Breast epithelium (tissue), 4 donors: ENCODE results near the gene MVP. TPM values are rescaled to one million over a fixed set of nuclear protein-coding genes. Genes with fewer than 3 reads are reported as not detected.
"Not testable (repeated sequence)": the region's sequence is repeated elsewhere in the genome, so short reads cannot be mapped to it uniquely, and the experiment has no call there.

Experiments
- DNase-seq, 2 donors: peaks; one replicate each; pipeline ENCODE4 v3.0.0-alpha.2; 2019; ENCODE audit warnings: low spot score in 2 of 2
- H3K27ac ChIP-seq, 2 donors: fragments of 200-600 bp; sonication (generic) in 1 of 2; one replicate each; pipeline ENCODE4 v1.5.1; 2016 to 2019; ENCODE audit warnings: mild to moderate bottlenecking in 1 of 2
- H3K27me3 ChIP-seq, 2 donors: fragments of 200-600 bp; sonication (generic) in 1 of 2; one replicate each; pipeline versions ENCODE4 v1.5.1 to v1.6.0; 2017 to 2019; ENCODE audit warnings: control low read depth in 1 of 2, mild to moderate bottlenecking in 1 of 2
- H3K36me3 ChIP-seq: fragments of 200-600 bp; one replicate; pipeline ENCODE4 v1.5.1; 2019
- H3K4me1 ChIP-seq, 2 donors: fragments of 200-600 bp; sonication (generic); one replicate each; pipeline ENCODE4 v1.5.1; 2016 to 2019; ENCODE audit warnings: control low read depth in 1 of 2
- H3K4me3 ChIP-seq, 3 donors: fragments of 200-600 bp; sonication (generic); 1 replicate in 2 of 3; 2 replicates in 1 of 3; pipeline ENCODE4 v1.5.1; 2016 to 2019; ENCODE audit warnings: mild to moderate bottlenecking in 3 of 3, moderate library complexity in 2 of 3
- H3K9me3 ChIP-seq, 2 donors: fragments of 200-600 bp; sonication (generic) in 1 of 2; one replicate each; pipeline ENCODE4 v1.5.1; 2016 to 2019; ENCODE audit warnings: control low read depth in 1 of 2
- CTCF ChIP-seq, 3 donors: fragments of 450-650 bp; IDR thresholded peaks; one replicate each; pipeline ENCODE4 v1.5.1; 2016 to 2017; ENCODE audit warnings: antibody characterized with exemption in 3 of 3, mild to moderate bottlenecking in 3 of 3, moderate library complexity in 3 of 3
- POLR2A ChIP-seq: fragments of 450-650 bp; IDR thresholded peaks from one replicate; pipeline ENCODE4 v1.6.1; 2016; ENCODE audit warnings: antibody characterized with exemption, mild to moderate bottlenecking, moderate library complexity
- POLR2AphosphoS5 ChIP-seq, 3 donors: sonication (generic); formaldehyde crosslinking; IDR thresholded peaks; one replicate each; pipeline ENCODE4 v1.6.1; 2017; ENCODE audit warnings: antibody characterized with exemption in 3 of 3
- intact Hi-C: fragments of 100-400 bp; cut with DNase I; formaldehyde crosslinking; loops from one replicate; pipeline ENCODE4 v1.15.1; 2023; ENCODE audit warnings: low total_unique reads
- total RNA-seq, 3 donors: library from RNA; depleted of rRNA; stranded (reverse); fragments of >200 nt; gene quantifications; one replicate each; pipeline ENCODE4 v1.1.0, GENCODE V29; 2016

Gene MVP
- total RNA-seq, result 100 to 1,000 TPM in 1 of 3 donors, 10 to 100 TPM in 2; 78.1 to 132 (median 99.7) TPM

- TF ChIP-seq POLR2AphosphoS5 (IDR thresholded peaks at IDR 0.05), result peak in 2 of 3 donors; percentile 49 to 77
- TF ChIP-seq POLR2A, result peak; percentile 15
- no peak for TF ChIP-seq CTCF (IDR thresholded peaks at IDR 0.05)
- peak in 1 of 2 donors; percentile 68 for DNase-seq
Measured at GRCh38 chr16:29820271-29820701, at the start of gene MVP. MVP (plus strand) TSS chr16:29820462; CDS start chr16:29830550, 10,088 bp downstream.

GRCh38 chr16:29772330-29772729 lies 47.9 kb upstream of the MVP start:
- H3K27me3 ChIP-seq, H3K4me3 ChIP-seq, H3K9me3 ChIP-seq, H3K36me3 ChIP-seq, DNase-seq, intact Hi-C loops, H3K27ac ChIP-seq, H3K4me1 ChIP-seq: not testable (repeated sequence)

More at GRCh38 chr16:29820271-29820701, at the start of gene MVP:
- peaks cover 13 to 31% of the 10 kb centered on the region in 2 donors for H3K4me1 ChIP-seq
- no peaks in the 10 kb centered on the region for H3K27me3 ChIP-seq
- H3K4me3 ChIP-seq, result peak within 1 kb of the TSS; percentile 68 to 73 (median 70)
- intact Hi-C loops, result no loop called here
- H3K36me3 ChIP-seq, result no peaks in the 10 kb centered on the region
- peak within 1 kb of the TSS; percentile 93 to 98 for H3K27ac ChIP-seq
- no peaks in the 10 kb centered on the region for H3K9me3 ChIP-seq

- Histone ChIP-seq H3K27me3 (no peaks in the 10 kb centered on the region), H3K4me1 (no peaks in the 10 kb centered on the region), H3K9me3 (no peaks in the 10 kb centered on the region), H3K36me3 (no peaks in the 10 kb centered on the region), H3K27ac (no peak overlapping the region), H3K4me3 (no peak overlapping the region)
- no peak for TF ChIP-seq POLR2A
- TF ChIP-seq POLR2AphosphoS5 (IDR thresholded peaks at IDR 0.05), result no peak
- TF ChIP-seq CTCF (IDR thresholded peaks at IDR 0.05), result no peak
- no peak for DNase-seq
- intact Hi-C loops, result no loop called here
Measured at GRCh38 chr16:29774730-29775129, 45.5 kb upstream of the MVP start.

- TF ChIP-seq POLR2AphosphoS5 (IDR thresholded peaks at IDR 0.05), result no peak
- TF ChIP-seq POLR2A, result no peak
- no peak for TF ChIP-seq CTCF (IDR thresholded peaks at IDR 0.05)
- no peaks in the 10 kb centered on the region for H3K4me1 ChIP-seq
- DNase-seq, result no peak
- no peaks in the 10 kb centered on the region for H3K9me3 ChIP-seq
- intact Hi-C loops, result no loop called here
- H3K27ac ChIP-seq, result no peak overlapping the region
- H3K4me3 ChIP-seq, result no peak overlapping the region
- H3K27me3 ChIP-seq, result no peaks in the 10 kb centered on the region
- no peaks in the 10 kb centered on the region for H3K36me3 ChIP-seq
Measured at GRCh38 chr16:29775742-29776408, 44.4 kb upstream of the MVP start.

GRCh38 chr16:29777576-29778350 lies 42.5 kb upstream of the MVP start, which contains the start of gene ZG16:
ZG16 (plus strand) TSS chr16:29778256; CDS start chr16:29779267, 1,011 bp downstream.
- Histone ChIP-seq H3K4me3 (no peak within 1 kb of the TSS), H3K27ac (no peak within 1 kb of the TSS), H3K36me3 (no peaks in the 10 kb centered on the region), H3K9me3 (no peaks in the 10 kb centered on the region), H3K4me1 (no peaks in the 10 kb centered on the region), H3K27me3 (no peaks in the 10 kb centered on the region)
- TF ChIP-seq CTCF (IDR thresholded peaks at IDR 0.05) (no peak), POLR2AphosphoS5 (IDR thresholded peaks at IDR 0.05) (no peak), POLR2A (no peak)
- intact Hi-C loops, result no loop called here
- no peak for DNase-seq
